ENCODE results near the gene LDHAL6B. TPM values are rescaled to one million over a fixed set of nuclear protein-coding genes. Genes with fewer than 3 reads are reported as not detected.

Gene LDHAL6B
- total and polyA plus RNA-seq, 2 experiments from 2014 or later, result not detected

DNA sequence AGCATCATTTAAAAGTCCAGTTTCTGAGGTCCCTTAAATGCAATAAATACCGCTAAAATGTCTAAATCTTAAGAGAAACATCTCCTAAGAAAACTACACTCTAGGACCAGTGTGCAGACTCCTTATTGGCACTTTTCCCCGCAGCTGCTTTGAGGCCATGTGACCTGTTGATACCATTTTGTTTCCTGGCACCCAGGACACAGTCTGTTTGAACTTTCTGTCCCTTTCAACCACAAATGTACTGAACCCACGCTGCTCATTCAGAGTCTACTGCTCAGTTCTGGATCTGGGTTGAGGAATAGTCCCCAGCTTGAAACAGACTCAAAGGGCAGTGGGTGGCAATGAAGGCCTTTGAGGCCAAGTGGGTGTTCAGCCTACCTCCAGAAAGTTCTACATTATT lies 17.1 kb downstream of the LDHAL6B start:
- Mint-ChIP-seq H3K9me3 (no peaks in the 10 kb centered on the region), H3K4me1 (peaks cover 8% of the 10 kb centered on the region), H3K36me3 (ENCODE audit: low read depth) (peaks cover 11% of the 10 kb centered on the region), H3K27me3 (ENCODE audit: insufficient read depth, low read depth, poor library complexity) (peaks cover 2% of the 10 kb centered on the region), H3K27ac (no peak overlapping the region), H3K4me3 (no peak overlapping the region)
- TF ChIP-seq ZNF114 (CRISPR knock-in tag; IDR thresholded peaks at IDR 0.05) (no peak), NANOG (IDR thresholded peaks at IDR 0.05; ENCODE audit: borderline replicate concordance) (no peak), EZH2phosphoT487 (IDR thresholded peaks at IDR 0.05; ENCODE audit: unreplicated experiment) (no peak), EZH2 (IDR thresholded peaks at IDR 0.05; ENCODE audit: low read depth, unreplicated experiment) (no peak), STAT1 (IDR thresholded peaks at IDR 0.05; ENCODE audit: unreplicated experiment) (no peak), POLR2AphosphoS5 (IDR thresholded peaks at IDR 0.05; ENCODE audit: low read depth) (no peak), CTCF (conservative IDR thresholded peaks at IDR 0.05; ENCODE audit: low read depth in 2 of 2) (no peak), ZNF331 (CRISPR knock-in tag; IDR thresholded peaks at IDR 0.05; ENCODE audit: low read depth) (no peak), CREB1 (CRISPR knock-in tag; IDR thresholded peaks at IDR 0.05; ENCODE audit: low read depth) (no peak), JUNB (IDR thresholded peaks at IDR 0.05; ENCODE audit: unreplicated experiment) (no peak)
- TF ChIP-seq, protein P1, sequence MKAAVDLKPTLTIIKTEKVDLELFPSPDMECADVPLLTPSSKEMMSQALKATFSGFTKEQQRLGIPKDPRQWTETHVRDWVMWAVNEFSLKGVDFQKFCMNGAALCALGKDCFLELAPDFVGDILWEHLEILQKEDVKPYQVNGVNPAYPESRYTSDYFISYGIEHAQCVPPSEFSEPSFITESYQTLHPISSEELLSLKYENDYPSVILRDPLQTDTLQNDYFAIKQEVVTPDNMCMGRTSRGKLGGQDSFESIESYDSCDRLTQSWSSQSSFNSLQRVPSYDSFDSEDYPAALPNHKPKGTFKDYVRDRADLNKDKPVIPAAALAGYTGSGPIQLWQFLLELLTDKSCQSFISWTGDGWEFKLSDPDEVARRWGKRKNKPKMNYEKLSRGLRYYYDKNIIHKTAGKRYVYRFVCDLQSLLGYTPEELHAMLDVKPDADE (IDR thresholded peaks at IDR 0.05), result no peak
- TF ChIP-seq, protein P2, sequence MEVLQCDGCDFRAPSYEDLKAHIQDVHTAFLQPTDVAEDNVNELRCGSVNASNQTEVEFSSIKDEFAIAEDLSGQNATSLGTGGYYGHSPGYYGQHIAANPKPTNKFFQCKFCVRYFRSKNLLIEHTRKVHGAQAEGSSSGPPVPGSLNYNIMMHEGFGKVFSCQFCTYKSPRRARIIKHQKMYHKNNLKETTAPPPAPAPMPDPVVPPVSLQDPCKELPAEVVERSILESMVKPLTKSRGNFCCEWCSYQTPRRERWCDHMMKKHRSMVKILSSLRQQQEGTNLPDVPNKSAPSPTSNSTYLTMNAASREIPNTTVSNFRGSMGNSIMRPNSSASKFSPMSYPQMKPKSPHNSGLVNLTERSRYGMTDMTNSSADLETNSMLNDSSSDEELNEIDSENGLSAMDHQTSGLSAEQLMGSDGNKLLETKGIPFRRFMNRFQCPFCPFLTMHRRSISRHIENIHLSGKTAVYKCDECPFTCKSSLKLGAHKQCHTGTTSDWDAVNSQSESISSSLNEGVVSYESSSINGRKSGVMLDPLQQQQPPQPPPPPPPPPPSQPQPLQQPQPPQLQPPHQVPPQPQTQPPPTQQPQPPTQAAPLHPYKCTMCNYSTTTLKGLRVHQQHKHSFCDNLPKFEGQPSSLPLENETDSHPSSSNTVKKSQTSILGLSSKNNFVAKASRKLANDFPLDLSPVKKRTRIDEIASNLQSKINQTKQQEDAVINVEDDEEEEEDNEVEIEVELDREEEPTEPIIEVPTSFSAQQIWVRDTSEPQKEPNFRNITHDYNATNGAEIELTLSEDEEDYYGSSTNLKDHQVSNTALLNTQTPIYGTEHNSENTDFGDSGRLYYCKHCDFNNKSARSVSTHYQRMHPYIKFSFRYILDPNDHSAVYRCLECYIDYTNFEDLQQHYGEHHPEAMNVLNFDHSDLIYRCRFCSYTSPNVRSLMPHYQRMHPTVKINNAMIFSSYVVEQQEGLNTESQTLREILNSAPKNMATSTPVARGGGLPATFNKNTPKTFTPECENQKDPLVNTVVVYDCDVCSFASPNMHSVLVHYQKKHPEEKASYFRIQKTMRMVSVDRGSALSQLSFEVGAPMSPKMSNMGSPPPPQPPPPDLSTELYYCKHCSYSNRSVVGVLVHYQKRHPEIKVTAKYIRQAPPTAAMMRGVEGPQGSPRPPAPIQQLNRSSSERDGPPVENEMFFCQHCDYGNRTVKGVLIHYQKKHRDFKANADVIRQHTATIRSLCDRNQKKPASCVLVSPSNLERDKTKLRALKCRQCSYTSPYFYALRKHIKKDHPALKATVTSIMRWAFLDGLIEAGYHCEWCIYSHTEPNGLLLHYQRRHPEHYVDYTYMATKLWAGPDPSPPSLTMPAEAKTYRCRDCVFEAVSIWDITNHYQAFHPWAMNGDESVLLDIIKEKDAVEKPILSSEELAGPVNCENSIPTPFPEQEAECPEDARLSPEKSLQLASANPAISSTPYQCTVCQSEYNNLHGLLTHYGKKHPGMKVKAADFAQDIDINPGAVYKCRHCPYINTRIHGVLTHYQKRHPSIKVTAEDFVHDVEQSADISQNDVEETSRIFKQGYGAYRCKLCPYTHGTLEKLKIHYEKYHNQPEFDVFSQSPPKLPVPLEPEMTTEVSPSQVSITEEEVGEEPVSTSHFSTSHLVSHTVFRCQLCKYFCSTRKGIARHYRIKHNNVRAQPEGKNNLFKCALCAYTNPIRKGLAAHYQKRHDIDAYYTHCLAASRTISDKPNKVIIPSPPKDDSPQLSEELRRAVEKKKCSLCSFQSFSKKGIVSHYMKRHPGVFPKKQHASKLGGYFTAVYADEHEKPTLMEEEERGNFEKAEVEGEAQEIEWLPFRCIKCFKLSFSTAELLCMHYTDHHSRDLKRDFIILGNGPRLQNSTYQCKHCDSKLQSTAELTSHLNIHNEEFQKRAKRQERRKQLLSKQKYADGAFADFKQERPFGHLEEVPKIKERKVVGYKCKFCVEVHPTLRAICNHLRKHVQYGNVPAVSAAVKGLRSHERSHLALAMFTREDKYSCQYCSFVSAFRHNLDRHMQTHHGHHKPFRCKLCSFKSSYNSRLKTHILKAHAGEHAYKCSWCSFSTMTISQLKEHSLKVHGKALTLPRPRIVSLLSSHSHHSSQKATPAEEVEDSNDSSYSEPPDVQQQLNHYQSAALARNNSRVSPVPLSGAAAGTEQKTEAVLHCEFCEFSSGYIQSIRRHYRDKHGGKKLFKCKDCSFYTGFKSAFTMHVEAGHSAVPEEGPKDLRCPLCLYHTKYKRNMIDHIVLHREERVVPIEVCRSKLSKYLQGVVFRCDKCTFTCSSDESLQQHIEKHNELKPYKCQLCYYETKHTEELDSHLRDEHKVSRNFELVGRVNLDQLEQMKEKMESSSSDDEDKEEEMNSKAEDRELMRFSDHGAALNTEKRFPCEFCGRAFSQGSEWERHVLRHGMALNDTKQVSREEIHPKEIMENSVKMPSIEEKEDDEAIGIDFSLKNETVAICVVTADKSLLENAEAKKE (CRISPR knock-in tag; IDR thresholded peaks at IDR 0.05), result no peak
- TF ChIP-seq, protein P3, sequence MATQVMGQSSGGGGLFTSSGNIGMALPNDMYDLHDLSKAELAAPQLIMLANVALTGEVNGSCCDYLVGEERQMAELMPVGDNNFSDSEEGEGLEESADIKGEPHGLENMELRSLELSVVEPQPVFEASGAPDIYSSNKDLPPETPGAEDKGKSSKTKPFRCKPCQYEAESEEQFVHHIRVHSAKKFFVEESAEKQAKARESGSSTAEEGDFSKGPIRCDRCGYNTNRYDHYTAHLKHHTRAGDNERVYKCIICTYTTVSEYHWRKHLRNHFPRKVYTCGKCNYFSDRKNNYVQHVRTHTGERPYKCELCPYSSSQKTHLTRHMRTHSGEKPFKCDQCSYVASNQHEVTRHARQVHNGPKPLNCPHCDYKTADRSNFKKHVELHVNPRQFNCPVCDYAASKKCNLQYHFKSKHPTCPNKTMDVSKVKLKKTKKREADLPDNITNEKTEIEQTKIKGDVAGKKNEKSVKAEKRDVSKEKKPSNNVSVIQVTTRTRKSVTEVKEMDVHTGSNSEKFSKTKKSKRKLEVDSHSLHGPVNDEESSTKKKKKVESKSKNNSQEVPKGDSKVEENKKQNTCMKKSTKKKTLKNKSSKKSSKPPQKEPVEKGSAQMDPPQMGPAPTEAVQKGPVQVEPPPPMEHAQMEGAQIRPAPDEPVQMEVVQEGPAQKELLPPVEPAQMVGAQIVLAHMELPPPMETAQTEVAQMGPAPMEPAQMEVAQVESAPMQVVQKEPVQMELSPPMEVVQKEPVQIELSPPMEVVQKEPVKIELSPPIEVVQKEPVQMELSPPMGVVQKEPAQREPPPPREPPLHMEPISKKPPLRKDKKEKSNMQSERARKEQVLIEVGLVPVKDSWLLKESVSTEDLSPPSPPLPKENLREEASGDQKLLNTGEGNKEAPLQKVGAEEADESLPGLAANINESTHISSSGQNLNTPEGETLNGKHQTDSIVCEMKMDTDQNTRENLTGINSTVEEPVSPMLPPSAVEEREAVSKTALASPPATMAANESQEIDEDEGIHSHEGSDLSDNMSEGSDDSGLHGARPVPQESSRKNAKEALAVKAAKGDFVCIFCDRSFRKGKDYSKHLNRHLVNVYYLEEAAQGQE (IDR thresholded peaks at IDR 0.05; ENCODE audit: unreplicated experiment), result no peak
- H3K4me3 ChIP-seq, result no peak overlapping the region
- no peak overlapping the region for H3K4me2 ChIP-seq
- H3K36me3 ChIP-seq (ENCODE audit: insufficient read depth), result 0 out of 2 replicates have a peak, but pooled peaks cover 13% of the 10 kb centered on the region
- H2AFZ ChIP-seq, result no peak overlapping the region
- H4K20me1 ChIP-seq (replicated peaks; ENCODE audit: insufficient read depth), result 0 out of 2 replicates have a peak, but pooled peaks cover 9% of the 10 kb centered on the region
- H3K9me2 ChIP-seq (ENCODE audit: insufficient read depth), result no peaks in the 10 kb centered on the region
- no peaks in the 10 kb centered on the region for H3K27me3 ChIP-seq (ENCODE audit: insufficient read depth)
- H3K79me2 ChIP-seq (replicated peaks; ENCODE audit: insufficient read depth), result no peaks in the 10 kb centered on the region
- H3K27ac ChIP-seq (ENCODE audit: low read depth), result no peak overlapping the region
- ATAC-seq (no peak), DNase-seq (ENCODE audit: low spot score) (no peak)
- H3F3A ChIP-seq (replicated peaks; ENCODE audit: low read depth), result no peaks in the 10 kb centered on the region
- H3K4me1 ChIP-seq (ENCODE audit: insufficient read depth), result 0 out of 2 replicates have a peak, but pooled peaks cover 4% of the 10 kb centered on the region
